GM12891 (cell line): ENCODE measurements around the gene PNPO.
A peak's percentile ranks its signal among the peaks of the same experiment; 100 is the strongest.

Source experiments
- POLR2A ChIP-seq: IDR thresholded peaks from 2 replicates; pipeline ENCODE4 v1.6.1; 2011; ENCODE audit warnings: low read depth, low read length, control low read depth
- SPI1 ChIP-seq: IDR thresholded peaks from 2 replicates; pipeline ENCODE4 v1.6.1; 2011; ENCODE audit warnings: low read depth, low read length, control low read depth

DNA sequence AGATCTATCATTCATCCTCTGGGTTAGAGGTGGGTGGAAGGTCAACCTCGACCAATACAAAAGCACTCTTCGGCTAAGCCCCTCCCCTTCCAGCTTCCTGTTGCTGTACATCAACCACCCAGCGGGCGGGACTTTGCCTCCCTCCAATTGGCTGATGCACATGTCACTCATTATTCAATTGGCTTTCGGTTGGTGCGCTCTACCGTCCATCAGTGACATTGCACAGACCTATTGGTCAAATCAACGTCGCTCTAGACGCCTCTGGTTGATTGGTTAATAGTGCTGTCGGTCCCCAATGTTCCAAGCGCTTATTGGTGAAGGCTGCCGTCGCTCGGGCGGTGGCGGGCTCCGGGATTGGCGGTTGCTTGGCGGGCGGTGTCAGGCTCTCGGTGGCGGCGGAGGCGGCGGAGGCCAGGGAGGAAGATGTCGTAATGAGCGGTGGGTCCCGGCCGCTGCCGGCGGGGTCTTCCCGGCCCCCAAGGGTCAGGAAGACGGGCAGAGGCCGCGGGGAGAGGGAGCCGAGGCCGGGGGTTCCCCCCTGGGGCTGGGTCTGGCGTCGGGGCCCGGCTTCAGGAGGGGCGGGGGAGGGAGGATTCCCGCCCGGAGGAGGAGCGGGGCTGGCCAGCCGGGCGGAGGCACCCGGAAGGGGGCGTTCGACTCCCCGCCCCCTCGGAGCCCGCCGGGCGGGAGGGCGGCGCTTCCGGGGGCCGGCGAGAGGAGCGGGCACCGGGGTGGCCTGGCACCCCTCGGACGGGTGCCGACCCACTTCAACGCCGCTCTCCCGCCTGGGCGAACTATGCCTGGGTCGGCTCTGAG lies 45.3 kb upstream of the PNPO start, which contains the start of gene SP2:
- TF ChIP-seq POLR2A, result peak; percentile 70; the same call in 1 of the 2 replicates
- no peak for TF ChIP-seq SPI1
